HL-60 (cell line): ENCODE data around the gene TUNAR.
"Not testable (repeated sequence)": the region's sequence is repeated elsewhere in the genome, so short reads cannot be mapped to it uniquely, and the experiment has no call there.

Experiments
- DNase-seq, 2 experiments: peaks; one replicate each; pipeline ENCODE4 v3.0.0-alpha.2; 2010 to 2020; ENCODE audit warnings: low read depth in 1 of 2, low spot score in 1 of 2
- H3K27ac ChIP-seq: fragments of 250-450 bp; sonication (Bioruptor Pico); replicated peaks from 2 replicates; pipeline ENCODE4 v1.5.1; 2020; ENCODE audit warnings: mild to moderate bottlenecking, moderate library complexity
- H3K27me3 ChIP-seq: fragments of 250-450 bp; sonication (Bioruptor Pico); 2 replicates; pipeline ENCODE4 v1.5.1; 2021; ENCODE audit warnings: mild to moderate bottlenecking, moderate library complexity; ENCODE audit not compliant: insufficient read depth, poor library complexity, severe bottlenecking
- H3K4me3 ChIP-seq: replicated peaks from 2 replicates; pipeline ENCODE4 v1.5.1; 2011; ENCODE audit warnings: mild to moderate bottlenecking, control low read depth, low read length; ENCODE audit not compliant: insufficient read depth
- GABPA ChIP-seq: IDR thresholded peaks from 2 replicates; pipeline ENCODE4 v1.6.1; 2012; ENCODE audit warnings: low read depth
- POLR2AphosphoS5 ChIP-seq: IDR thresholded peaks from 2 replicates; pipeline ENCODE4 v1.6.1; 2012; ENCODE audit warnings: low read depth
- REST ChIP-seq: IDR thresholded peaks from 2 replicates; pipeline ENCODE4 v1.6.1; 2012; ENCODE audit warnings: low read depth; ENCODE audit not compliant: insufficient replicate concordance
- SPI1 ChIP-seq: IDR thresholded peaks from 2 replicates; pipeline ENCODE4 v1.6.1; 2012; ENCODE audit warnings: low read depth, mild to moderate bottlenecking, borderline replicate concordance
- TF ChIP-seq, protein P1 (sequence below): IDR thresholded peaks from one replicate; pipeline ENCODE4 v1.5.1; 2011; ENCODE audit warnings: low read length, control low read depth, inconsistent platforms; ENCODE audit not compliant: insufficient read depth

The TUNAR gene

GRCh38 chr14:95961481-95961880 is 84.8 kb downstream of the TUNAR start:
- H3K27me3 ChIP-seq = no peaks in the 10 kb centered on the region
- no peak for DNase-seq
- no peak overlapping the region for H3K4me3 ChIP-seq
- no peak overlapping the region for H3K27ac ChIP-seq
- TF ChIP-seq, protein P1, sequence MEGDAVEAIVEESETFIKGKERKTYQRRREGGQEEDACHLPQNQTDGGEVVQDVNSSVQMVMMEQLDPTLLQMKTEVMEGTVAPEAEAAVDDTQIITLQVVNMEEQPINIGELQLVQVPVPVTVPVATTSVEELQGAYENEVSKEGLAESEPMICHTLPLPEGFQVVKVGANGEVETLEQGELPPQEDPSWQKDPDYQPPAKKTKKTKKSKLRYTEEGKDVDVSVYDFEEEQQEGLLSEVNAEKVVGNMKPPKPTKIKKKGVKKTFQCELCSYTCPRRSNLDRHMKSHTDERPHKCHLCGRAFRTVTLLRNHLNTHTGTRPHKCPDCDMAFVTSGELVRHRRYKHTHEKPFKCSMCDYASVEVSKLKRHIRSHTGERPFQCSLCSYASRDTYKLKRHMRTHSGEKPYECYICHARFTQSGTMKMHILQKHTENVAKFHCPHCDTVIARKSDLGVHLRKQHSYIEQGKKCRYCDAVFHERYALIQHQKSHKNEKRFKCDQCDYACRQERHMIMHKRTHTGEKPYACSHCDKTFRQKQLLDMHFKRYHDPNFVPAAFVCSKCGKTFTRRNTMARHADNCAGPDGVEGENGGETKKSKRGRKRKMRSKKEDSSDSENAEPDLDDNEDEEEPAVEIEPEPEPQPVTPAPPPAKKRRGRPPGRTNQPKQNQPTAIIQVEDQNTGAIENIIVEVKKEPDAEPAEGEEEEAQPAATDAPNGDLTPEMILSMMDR = no peak
- TF ChIP-seq GABPA (no peak), REST (no peak), POLR2AphosphoS5 (no peak), SPI1 (no peak)

- Histone ChIP-seq H3K4me3 (no peak overlapping the region), H3K27ac (no peak overlapping the region), H3K27me3 (no peaks in the 10 kb centered on the region)
- DNase-seq = no peak
- TF ChIP-seq GABPA (no peak), REST (no peak), SPI1 (no peak), POLR2AphosphoS5 (no peak)
- TF ChIP-seq, protein P1 = no peak
These were observed 88.3 kb downstream of the TUNAR start for GRCh38 chr14:95964901-95965300.

GRCh38 chr14:95968048-95968447 is 91.4 kb downstream of the TUNAR start:
- not testable (repeated sequence) for H3K27ac ChIP-seq, H3K27me3 ChIP-seq, DNase-seq, H3K4me3 ChIP-seq
